ENCODE results near the gene C15orf40. TPM values are rescaled to one million over a fixed set of nuclear protein-coding genes. Genes with fewer than 3 reads are reported as not detected.
"Not testable (repeated sequence)": the region's sequence is repeated elsewhere in the genome, so short reads cannot be mapped to it uniquely, and the experiment has no call there.

Gene C15orf40
- total RNA-seq, 2 experiments from 2014 or later = 30.5 TPM

DNA sequence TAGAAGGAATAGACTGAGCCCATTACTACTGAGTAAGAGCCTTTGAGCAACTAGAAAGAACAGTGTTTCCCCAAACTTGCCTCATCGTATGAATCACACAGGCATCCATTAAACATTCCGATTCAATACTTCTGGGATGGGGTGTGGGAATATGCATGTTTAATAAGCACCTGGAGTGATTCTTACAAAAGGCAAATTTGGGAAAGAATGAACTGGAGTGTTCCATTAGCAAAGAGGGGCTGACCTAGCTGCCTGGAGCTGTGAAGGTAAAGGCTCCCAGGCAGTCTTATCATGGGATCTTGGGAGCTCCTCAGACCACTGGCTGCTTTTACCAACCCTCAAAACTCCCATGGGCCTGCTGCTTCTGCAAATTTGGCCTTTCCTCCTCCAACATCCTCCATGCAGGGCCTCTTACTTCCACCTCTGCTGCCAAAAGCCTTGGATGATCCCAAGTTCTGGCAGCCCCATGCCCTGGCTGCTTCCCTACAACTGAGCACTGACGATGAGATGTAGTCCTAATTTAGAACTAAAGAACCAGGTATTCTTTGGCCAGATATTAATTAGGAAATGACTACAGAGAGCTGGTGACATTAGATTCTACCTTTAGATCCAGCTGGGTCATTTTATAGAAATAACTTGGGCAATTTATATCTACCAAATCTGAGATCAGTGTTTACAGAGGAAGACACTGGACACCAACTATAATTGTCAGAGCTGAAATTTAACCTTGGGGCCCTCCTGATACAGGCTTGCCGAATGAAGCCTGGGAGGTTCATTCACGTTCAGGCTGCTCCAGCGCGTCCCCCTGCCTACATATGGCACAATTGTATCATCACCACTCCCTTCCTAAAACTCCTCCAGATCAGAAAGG, 47.7 kb downstream of the C15orf40 start:
- POLR2A ChIA-PET = no interaction called here
- CTCF ChIA-PET = no interaction called here

- CTCF ChIA-PET = no interaction called here
- POLR2A ChIA-PET = no interaction called here
Measured at GRCh38 chr15:82960766-82961165, 50.7 kb downstream of the C15orf40 start.

GRCh38 chr15:82959423-82959822, 52.0 kb downstream of the C15orf40 start:
- ChIA-PET POLR2A (no interaction called here), CTCF (no interaction called here)

- POLR2A ChIA-PET = no interaction called here
Measured at GRCh38 chr15:82958638-82959037, 52.8 kb downstream of the C15orf40 start.

DNA sequence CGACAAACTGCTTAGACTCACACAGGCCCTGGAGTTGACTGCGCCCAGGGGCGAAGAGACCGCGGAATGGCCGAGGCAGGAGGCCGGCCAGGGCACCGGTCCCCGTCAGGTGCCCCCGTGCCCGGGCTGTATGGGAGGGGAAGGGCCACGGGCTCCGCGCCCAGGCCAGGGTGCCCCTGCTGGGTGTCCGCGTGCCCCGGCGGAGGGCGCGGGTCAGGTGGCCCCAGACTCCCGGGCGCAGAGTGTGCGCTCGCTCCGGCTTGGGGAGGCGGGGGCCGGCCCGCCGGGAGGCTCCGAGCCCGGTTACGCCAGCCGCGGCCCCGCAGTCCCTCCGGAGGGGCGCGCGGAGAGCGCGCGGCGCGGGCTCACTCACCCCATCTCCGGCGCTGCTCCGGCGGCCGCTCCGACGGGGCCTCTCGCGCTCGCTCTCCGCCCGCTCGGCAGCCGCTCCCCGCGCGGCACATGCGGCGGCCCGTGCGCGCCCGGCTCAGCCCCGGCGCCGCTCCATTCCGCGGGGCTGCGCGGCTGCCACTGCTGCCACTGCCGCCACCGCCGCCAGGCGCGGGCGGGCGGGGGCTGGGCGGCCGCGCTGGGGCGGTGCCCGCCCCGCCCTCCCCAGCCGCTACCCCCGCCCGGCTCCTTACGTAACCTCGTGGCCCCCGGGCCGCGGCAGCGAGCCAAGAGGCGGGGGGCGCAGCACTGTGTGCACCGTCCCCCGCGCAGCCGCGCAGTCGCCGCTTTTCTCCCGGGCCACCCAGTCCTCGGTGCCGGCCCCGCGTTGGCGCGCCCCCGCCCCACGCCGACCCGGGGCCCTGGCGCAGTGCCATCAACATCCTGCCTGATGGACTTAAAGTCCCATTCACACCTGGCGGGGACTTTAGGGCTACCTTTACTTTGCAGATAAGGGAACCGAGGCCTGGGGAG, 59.0 kb downstream of the C15orf40 start, which contains the start of gene HOMER2:
HOMER2 (minus strand) TSS at position 563 of the 924 bp plus-strand sequence; CDS start at position 378, 185 bp downstream.
- ChIA-PET POLR2A (no interaction called here), CTCF (interaction anchor here (0.5 kb wide), 1 partner anchor 21 kb away, joined by 3 read pairs; no protein-coding TSS in a partner anchor)

More at GRCh38 chr15:82958638-82959037, 52.8 kb downstream of the C15orf40 start:
- CTCF ChIA-PET = interaction anchor here (0.9 kb wide), 1 partner anchor 42 kb away, joined by 3 read pairs; no protein-coding TSS in a partner anchor

GRCh38 chr15:82951472-82952157, 59.8 kb downstream of the C15orf40 start:
- POLR2A ChIA-PET = no interaction called here

GRCh38 chr15:82950746-82951370, 60.6 kb downstream of the C15orf40 start:
- ChIA-PET CTCF (no interaction called here), POLR2A (no interaction called here)

More at GRCh38 chr15:82951472-82952157, 59.8 kb downstream of the C15orf40 start:
- CTCF ChIA-PET = interaction anchor here (0.5 kb wide), 1 partner anchor 20 kb away, joined by 3 read pairs; no protein-coding TSS in a partner anchor

- POLR2A ChIA-PET = no interaction called here
- CTCF ChIA-PET = no interaction called here
Measured at GRCh38 chr15:82950295-82950694, 61.1 kb downstream of the C15orf40 start.

DNA sequence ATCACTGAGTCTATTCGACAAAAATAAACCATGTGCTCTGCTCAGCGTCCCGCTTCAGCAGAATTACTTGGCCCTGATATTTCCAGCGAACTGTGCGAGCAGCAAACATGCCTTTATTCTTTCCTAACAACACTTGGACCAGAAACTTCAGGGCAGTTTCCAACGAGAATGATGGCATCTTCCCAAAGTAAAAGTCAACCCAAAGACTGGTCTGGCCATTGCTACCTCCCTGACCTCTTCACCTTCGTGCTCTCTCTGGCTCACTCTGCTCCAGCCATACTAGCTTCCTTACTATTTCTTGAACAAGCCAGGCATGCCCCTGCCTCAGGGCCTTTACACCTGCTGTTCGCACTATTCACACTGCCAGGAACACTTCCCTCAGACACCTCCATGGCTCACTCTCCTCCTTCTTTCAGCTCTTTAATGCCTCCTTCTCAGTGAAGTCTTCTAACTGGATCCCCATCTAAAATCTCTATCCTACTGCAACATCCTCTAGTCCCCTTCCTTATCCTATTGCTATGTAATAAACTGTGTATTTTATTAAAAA, 65.2 kb downstream of the C15orf40 start:
- CTCF ChIA-PET = no interaction called here

DNA sequence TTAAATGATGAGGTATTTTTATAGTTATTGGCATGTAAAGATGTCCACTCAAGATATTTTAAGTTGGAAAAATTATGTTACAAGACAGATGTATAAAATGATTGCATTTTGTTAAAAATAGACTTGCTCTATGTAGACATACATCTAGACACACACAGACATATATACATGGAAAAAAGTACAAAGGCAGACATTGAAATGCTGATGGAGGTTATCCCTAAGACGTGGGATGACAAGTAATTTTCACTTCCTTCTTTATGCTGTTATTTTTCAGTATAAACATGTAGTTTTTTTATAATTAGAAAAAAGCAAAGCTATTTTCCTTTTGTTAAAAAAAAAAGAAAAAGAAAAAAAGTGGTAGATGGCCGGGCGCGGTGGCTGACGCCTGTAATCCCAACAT, 66.1 kb downstream of the C15orf40 start:
- POLR2A ChIA-PET = no interaction called here
- CTCF ChIA-PET = no interaction called here

More for the DNA sequence above, 65.2 kb downstream of the C15orf40 start:
- POLR2A ChIA-PET = no interaction called here

GRCh38 chr15:82944821-82945220, 66.6 kb downstream of the C15orf40 start:
- ChIA-PET POLR2A (no interaction called here), CTCF (no interaction called here)

GRCh38 chr15:82944056-82944455, 67.4 kb downstream of the C15orf40 start:
- POLR2A ChIA-PET = no interaction called here
- CTCF ChIA-PET = no interaction called here

GRCh38 chr15:82943176-82943575, 68.3 kb downstream of the C15orf40 start:
- ChIA-PET CTCF (no interaction called here), POLR2A (no interaction called here)

DNA sequence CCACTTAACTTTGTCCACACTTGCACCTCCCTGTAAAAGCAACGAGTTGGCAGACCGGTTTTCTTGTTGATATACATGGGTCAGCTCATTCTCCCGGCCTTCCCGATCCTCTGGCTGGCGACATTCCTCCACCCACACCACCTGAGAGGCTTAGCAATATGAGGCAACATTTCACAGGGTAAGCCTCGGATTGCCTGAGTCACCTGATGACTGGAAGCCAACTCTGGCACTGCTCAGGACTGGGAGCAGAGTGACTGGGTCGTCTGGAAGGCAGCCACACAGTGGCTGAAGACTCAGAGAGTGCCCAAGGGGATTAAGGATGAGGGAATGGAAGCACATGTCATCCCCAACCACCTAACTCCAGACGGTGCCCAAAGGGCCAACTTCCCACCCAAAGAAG, 68.7 kb downstream of the C15orf40 start:
- ChIA-PET POLR2A (no interaction called here), CTCF (no interaction called here)

DNA sequence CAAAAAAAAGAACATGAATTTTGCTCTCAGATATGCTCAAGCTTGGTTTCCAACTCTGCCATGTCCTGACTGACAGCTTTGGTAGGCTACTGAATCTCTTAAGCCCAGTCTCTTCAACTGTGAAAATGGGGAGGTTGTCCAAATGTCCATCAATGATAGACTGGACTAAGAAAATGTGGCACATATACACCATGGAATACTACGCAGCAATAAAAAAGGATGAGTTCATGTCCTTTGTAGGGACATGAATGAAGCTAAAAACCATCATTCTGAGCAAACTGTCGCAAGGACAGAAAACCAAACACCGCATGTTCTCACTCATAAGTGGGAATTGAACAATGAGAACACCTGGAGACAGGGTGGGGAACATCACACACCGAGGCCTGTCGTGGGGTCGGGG, 71.8 kb downstream of the C15orf40 start:
- POLR2A ChIA-PET, CTCF ChIA-PET: not testable (repeated sequence)

All from activated CD8-positive, alpha-beta memory T cell treated with anti-CD3 and anti-CD28 coated beads for 36 hours (primary cell).